ENCODE measurements around the gene OAF. TPM values are rescaled to one million over a fixed set of nuclear protein-coding genes. Genes with fewer than 3 reads are reported as not detected.
A peak's percentile ranks its signal among the peaks of the same experiment; 100 is the strongest.

Gene OAF
- total RNA-seq, 2 experiments from 2014 or later: 3.7 to 4.6 TPM

DNA sequence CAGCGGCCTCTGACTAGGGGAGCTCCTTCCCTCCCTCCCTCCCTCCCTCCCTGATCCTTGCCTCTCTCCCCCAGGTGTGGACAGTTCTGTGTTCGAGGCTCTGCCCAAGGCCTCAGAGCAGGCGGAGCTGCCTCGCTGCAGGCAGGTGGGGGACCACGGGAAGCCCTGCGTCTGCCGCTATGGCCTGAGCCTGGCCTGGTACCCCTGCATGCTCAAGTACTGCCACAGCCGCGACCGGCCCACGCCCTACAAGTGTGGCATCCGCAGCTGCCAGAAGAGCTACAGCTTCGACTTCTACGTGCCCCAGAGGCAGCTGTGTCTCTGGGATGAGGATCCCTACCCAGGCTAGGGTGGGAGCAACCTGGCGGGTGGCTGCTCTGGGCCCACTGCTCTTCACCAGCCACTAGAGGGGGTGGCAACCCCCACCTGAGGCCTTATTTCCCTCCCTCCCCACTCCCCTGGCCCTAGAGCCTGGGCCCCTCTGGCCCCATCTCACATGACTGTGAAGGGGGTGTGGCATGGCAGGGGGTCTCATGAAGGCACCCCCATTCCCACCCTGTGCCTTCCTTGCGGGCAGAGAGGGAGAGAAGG, 18.1 kb downstream of the OAF start:
- ChIA-PET POLR2A (no interaction called here), CTCF (interaction anchor here (0.6 to 19.2 kb wide), 12 partner anchors 15 to 120 kb away, joined by 3 to 437 read pairs (median 6); no protein-coding TSS in a partner anchor)
- intact Hi-C loops (cut with micrococcal nuclease): no loop called here
- DNase-seq (no peak), ATAC-seq (no peak)
- Mint-ChIP-seq H3K4me1 (ENCODE audit: low read depth) (peaks cover 4% of the 10 kb centered on the region), H3K4me3 (no peak overlapping the region), H3K27ac (no peak overlapping the region), H3K36me3 (ENCODE audit: low read depth) (no peaks in the 10 kb centered on the region), H3K9me3 (no peaks in the 10 kb centered on the region), H3K27me3 (no peaks in the 10 kb centered on the region)
- TF ChIP-seq, protein P1, sequence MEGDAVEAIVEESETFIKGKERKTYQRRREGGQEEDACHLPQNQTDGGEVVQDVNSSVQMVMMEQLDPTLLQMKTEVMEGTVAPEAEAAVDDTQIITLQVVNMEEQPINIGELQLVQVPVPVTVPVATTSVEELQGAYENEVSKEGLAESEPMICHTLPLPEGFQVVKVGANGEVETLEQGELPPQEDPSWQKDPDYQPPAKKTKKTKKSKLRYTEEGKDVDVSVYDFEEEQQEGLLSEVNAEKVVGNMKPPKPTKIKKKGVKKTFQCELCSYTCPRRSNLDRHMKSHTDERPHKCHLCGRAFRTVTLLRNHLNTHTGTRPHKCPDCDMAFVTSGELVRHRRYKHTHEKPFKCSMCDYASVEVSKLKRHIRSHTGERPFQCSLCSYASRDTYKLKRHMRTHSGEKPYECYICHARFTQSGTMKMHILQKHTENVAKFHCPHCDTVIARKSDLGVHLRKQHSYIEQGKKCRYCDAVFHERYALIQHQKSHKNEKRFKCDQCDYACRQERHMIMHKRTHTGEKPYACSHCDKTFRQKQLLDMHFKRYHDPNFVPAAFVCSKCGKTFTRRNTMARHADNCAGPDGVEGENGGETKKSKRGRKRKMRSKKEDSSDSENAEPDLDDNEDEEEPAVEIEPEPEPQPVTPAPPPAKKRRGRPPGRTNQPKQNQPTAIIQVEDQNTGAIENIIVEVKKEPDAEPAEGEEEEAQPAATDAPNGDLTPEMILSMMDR (IDR thresholded peaks at IDR 0.05): no peak

- ATAC-seq: peak; percentile 45
- Mint-ChIP-seq H3K4me3 (no peak overlapping the region), H3K27ac (no peak overlapping the region), H3K9me3 (no peaks in the 10 kb centered on the region), H3K27me3 (peaks cover 5% of the 10 kb centered on the region), H3K4me1 (ENCODE audit: low read depth) (peaks cover 4% of the 10 kb centered on the region), H3K36me3 (ENCODE audit: low read depth) (no peaks in the 10 kb centered on the region)
- intact Hi-C loops (cut with micrococcal nuclease): loop anchor here (2.0 kb wide), 1 partner anchor 57 kb away; no protein-coding TSS in a partner anchor
- ChIA-PET CTCF (interaction anchor here (0.6 to 19.2 kb wide), 13 partner anchors 13 to 121 kb away, joined by 3 to 437 read pairs (median 6); no protein-coding TSS in a partner anchor), POLR2A (interaction anchor here (0.6 kb wide), 1 partner anchor 187 kb away, joined by 3 read pairs; no protein-coding TSS in a partner anchor)
- peak; percentile 50 for DNase-seq
- TF ChIP-seq, protein P1 (IDR thresholded peaks at IDR 0.05): peak; percentile 72
Measured at GRCh38 chr11:120229451-120230424, 18.9 kb downstream of the OAF start.

DNA sequence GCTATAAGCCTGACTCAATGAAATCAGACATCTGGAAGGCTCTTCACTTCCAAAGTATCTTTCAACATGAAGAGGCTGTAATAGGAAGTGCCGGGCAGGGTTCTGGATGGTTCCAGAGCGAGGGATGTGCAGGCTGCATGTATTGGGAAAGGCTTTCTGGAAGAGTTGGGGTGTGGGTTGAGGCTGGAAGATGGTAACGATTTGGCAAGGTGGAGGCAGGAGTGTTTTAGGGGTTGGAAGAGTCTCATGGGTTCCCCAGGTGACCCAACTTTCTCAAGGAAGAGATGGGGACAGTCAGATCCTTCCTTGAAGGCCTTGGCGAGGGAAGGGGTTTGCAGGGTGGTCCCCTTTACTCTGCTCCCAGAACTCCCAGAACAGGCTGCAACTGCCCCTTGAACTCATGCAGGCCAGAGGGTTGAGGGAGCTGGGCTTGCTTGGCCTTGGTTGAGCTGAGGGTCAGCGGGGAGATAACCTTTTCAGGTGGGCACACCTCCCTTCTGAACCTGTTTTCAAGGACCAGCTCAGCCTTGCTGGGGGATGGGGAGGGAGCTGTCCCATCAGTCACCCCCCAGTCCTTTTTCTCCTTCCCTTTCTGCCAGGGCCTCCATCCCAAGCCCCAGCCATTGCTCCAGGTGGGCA, 19.7 kb downstream of the OAF start:
- Mint-ChIP-seq H3K4me1 (ENCODE audit: low read depth) (no peaks in the 10 kb centered on the region), H3K9me3 (no peaks in the 10 kb centered on the region), H3K4me3 (no peak overlapping the region), H3K27me3 (peaks cover 6% of the 10 kb centered on the region), H3K27ac (no peak overlapping the region), H3K36me3 (ENCODE audit: low read depth) (no peaks in the 10 kb centered on the region)
- intact Hi-C loops (cut with micrococcal nuclease): loop anchor here (2.0 kb wide), 1 partner anchor 58 kb away; no protein-coding TSS in a partner anchor
- ChIA-PET POLR2A (no interaction called here), CTCF (interaction anchor here (1.0 to 19.2 kb wide), 8 partner anchors 14 to 122 kb away, joined by 3 to 437 read pairs (median 12); no protein-coding TSS in a partner anchor)
- no peak for ATAC-seq
- TF ChIP-seq, protein P1 (IDR thresholded peaks at IDR 0.05): no peak
- no peak for DNase-seq

DNA sequence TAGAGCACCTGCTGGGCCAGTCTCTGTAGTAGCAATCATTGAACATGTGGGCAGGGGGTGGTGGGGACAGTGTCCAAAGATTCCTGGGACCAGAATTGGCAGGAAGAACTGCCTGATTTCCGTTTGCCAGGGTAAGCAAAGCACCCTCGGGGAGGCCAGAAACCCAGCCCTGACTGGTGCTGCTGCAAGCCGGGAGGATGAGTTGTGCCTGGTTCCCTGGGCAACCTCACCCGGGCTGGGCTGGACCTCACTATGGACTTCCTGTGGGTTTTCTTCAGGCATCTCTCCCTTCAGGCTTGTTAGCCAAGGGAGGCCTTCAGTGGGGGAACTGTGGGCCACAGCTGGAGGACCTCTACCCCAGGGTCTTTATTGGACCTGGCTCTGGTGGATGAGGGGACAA, 21.1 kb downstream of the OAF start:
- ATAC-seq: no peak
- CTCF ChIA-PET: interaction anchor here (1.3 to 19.2 kb wide), 4 partner anchors 15 to 123 kb away, joined by 3 to 437 read pairs (median 100); no protein-coding TSS in a partner anchor
- no peaks in the 10 kb centered on the region for H3K36me3 Mint-ChIP-seq (ENCODE audit: low read depth)
- TF ChIP-seq, protein P1 (IDR thresholded peaks at IDR 0.05): no peak
- no peak for DNase-seq
- intact Hi-C loops (cut with micrococcal nuclease): loop anchor here (2.0 kb wide), 1 partner anchor 59 kb away; no protein-coding TSS in a partner anchor
- no peaks in the 10 kb centered on the region for H3K9me3 Mint-ChIP-seq
- POLR2A ChIA-PET: no interaction called here
- H3K4me1 Mint-ChIP-seq (ENCODE audit: low read depth): no peaks in the 10 kb centered on the region
- H3K4me3 Mint-ChIP-seq: no peak overlapping the region
- peaks cover 11% of the 10 kb centered on the region for H3K27me3 Mint-ChIP-seq
- H3K27ac Mint-ChIP-seq: no peak overlapping the region

Measured in activated CD8-positive, alpha-beta T cell treated with anti-CD3 and anti-CD28 coated beads for 36 hours (primary cell).